Right lobe of liver (tissue), 6 donors: ENCODE measurements around the gene FCAR. TPM values are rescaled to one million over a fixed set of nuclear protein-coding genes. Genes with fewer than 3 reads are reported as not detected.
"Not testable (repeated sequence)": the region's sequence is repeated elsewhere in the genome, so short reads cannot be mapped to it uniquely, and the experiment has no call there.

Experiments
- ATAC-seq, 4 donors: fragments of 200-7000 bp; cut with Tn5 transposase; one replicate each; pipeline ENCODE4 v1.9.1; 2020; ENCODE audit warnings: mild to moderate bottlenecking in 4 of 4, moderate library complexity in 4 of 4
- DNase-seq, 3 donors: peaks; one replicate each; pipeline ENCODE4 v3.0.0-alpha.2; 2020
- H3K27ac ChIP-seq, 3 donors: fragments of 200-600 bp; one replicate each; pipeline ENCODE4 v1.8.0; 2022
- H3K27me3 ChIP-seq, 2 donors: fragments of 200-600 bp; one replicate each; pipeline ENCODE4 v1.8.0; 2022
- H3K36me3 ChIP-seq, 4 donors: fragments of 200-600 bp; sonication (generic) in 1 of 4; one replicate each; pipeline versions ENCODE4 v1.5.1 to v1.8.0; 2017 to 2022; ENCODE audit warnings: control low read depth in 1 of 4
- H3K4me1 ChIP-seq, 4 donors: fragments of 200-600 bp; sonication (generic) in 1 of 4; one replicate each; pipeline versions ENCODE4 v1.5.1 to v1.8.0; 2017 to 2022; ENCODE audit warnings: control low read depth in 1 of 4
- H3K4me3 ChIP-seq, 3 donors: fragments of 200-600 bp; one replicate each; pipeline ENCODE4 v1.8.0; 2022
- H3K9me3 ChIP-seq, 4 donors: fragments of 200-600 bp; sonication (generic) in 1 of 4; one replicate each; pipeline versions ENCODE4 v1.5.1 to v1.8.0; 2017 to 2022; ENCODE audit warnings: control low read depth in 1 of 4
- CTCF ChIP-seq, 4 donors: fragments of 200-600 bp in 3 of 4; fragments of 450-650 bp in 1 of 4; IDR thresholded peaks; one replicate each; pipeline versions ENCODE4 v1.5.1 to v1.8.0; 2016 to 2022; ENCODE audit warnings: antibody characterized with exemption in 4 of 4, mild to moderate bottlenecking in 2 of 4
- POLR2A ChIP-seq: fragments of 450-650 bp; IDR thresholded peaks from one replicate; pipeline ENCODE4 v1.6.1; 2017; ENCODE audit warnings: antibody characterized with exemption, mild to moderate bottlenecking
- WGBS: methylation state at CpG from one replicate; pipeline ENCODE4 v1.1.6; 2018; ENCODE audit warnings: low coverage, low lambda C conversion rate; ENCODE audit not compliant: insufficient coverage; ENCODE audit errors: missing lambda C conversion rate; 5-methylcytosine and 5-hydroxymethylcytosine counted together
- intact Hi-C, 2 donors: fragments of 100-400 bp; cut with DNase I; formaldehyde crosslinking; loops; one replicate each; pipeline versions ENCODE4 v1.11.2 to v1.14.1; 2022
- total RNA-seq, 6 experiments: library from RNA; depleted of rRNA in 2 of 6; stranded (reverse); fragments of >200 nt in 2 of 6; fragmentation: NEBNext Ultra II Directional in 3 of 6; extraction: Animal tissue kit (Norgen Biotek cat#: 25700) in 3 of 6; gene quantifications; one replicate each; pipeline versions ENCODE4 v1.1.0 to v1.2.4, GENCODE V29; 2016 to 2023
- donor health status: DM: no; HTN: yes; CAD: no.
- donor health status: DM: no; HTN: no; CAD: no.
- donor health status: DM: no; HTN: no; CAD: no.
- donor health status: DM: no; HTN: yes; CAD: no.
- donor health status: DM: no; HTN: yes; CAD: no.

FCAR gene
- total RNA-seq, 6 experiments from 2014 or later, result 0.22 to 0.73 (median 0.61) TPM; not detected in 1

GRCh38 chr19:54906819-54907218, 32.8 kb downstream of the FCAR start:
- no peaks in the 10 kb centered on the region for H3K36me3 ChIP-seq
- no peak for ATAC-seq
- H3K27ac ChIP-seq, result no peak overlapping the region
- H3K9me3 ChIP-seq, result no peaks in the 10 kb centered on the region
- TF ChIP-seq POLR2A (no peak), CTCF (IDR thresholded peaks at IDR 0.05) (no peak)
- no peak overlapping the region for H3K4me3 ChIP-seq
- no peaks in the 10 kb centered on the region for H3K4me1 ChIP-seq
- peak in 1 of 3 donors; percentile 4 for DNase-seq
- WGBS, result 60% methylated on average over 6 of the region's 7 CpGs
- H3K27me3 ChIP-seq, result no peaks in the 10 kb centered on the region
- intact Hi-C loops, result no loop called here

GRCh38 chr19:54907899-54908298, 33.9 kb downstream of the FCAR start:
- intact Hi-C loops, H3K9me3 ChIP-seq, H3K4me3 ChIP-seq, H3K27me3 ChIP-seq, DNase-seq, H3K27ac ChIP-seq, H3K4me1 ChIP-seq, H3K36me3 ChIP-seq, ATAC-seq: not testable (repeated sequence)
- 40% methylated on average over 1 of the region's 5 CpGs for WGBS

- Histone ChIP-seq H3K36me3 (no peaks in the 10 kb centered on the region), H3K27me3 (no peaks in the 10 kb centered on the region), H3K4me1 (no peaks in the 10 kb centered on the region), H3K4me3 (no peak overlapping the region), H3K27ac (no peak overlapping the region), H3K9me3 (no peaks in the 10 kb centered on the region)
- intact Hi-C loops, result no loop called here
- TF ChIP-seq POLR2A (no peak), CTCF (IDR thresholded peaks at IDR 0.05) (no peak)
- DNase-seq (peak in 1 of 3 donors; percentile 30), ATAC-seq (peak; percentile 17 to 59 (median 37))
- 29% methylated on average over 8 of the region's 11 CpGs for WGBS
These were observed 42.8 kb downstream of the FCAR start for GRCh38 chr19:54916822-54917221.

GRCh38 chr19:54918499-54918898, 44.5 kb downstream of the FCAR start:
- no peaks in the 10 kb centered on the region for H3K27me3 ChIP-seq
- 67% methylated on average over 8 of the region's 9 CpGs for WGBS
- H3K36me3 ChIP-seq, result no peaks in the 10 kb centered on the region
- intact Hi-C loops, result no loop called here
- TF ChIP-seq CTCF (IDR thresholded peaks at IDR 0.05), result no peak
- TF ChIP-seq POLR2A, result no peak
- ATAC-seq (no peak), DNase-seq (no peak)
- H3K9me3 ChIP-seq, result no peaks in the 10 kb centered on the region
- no peak overlapping the region for H3K27ac ChIP-seq
- no peaks in the 10 kb centered on the region for H3K4me1 ChIP-seq
- no peak overlapping the region for H3K4me3 ChIP-seq

GRCh38 chr19:54919646-54920563, 45.9 kb downstream of the FCAR start:
- intact Hi-C loops, H3K27me3 ChIP-seq, ATAC-seq, H3K36me3 ChIP-seq, H3K27ac ChIP-seq, H3K4me3 ChIP-seq, H3K4me1 ChIP-seq, H3K9me3 ChIP-seq: not testable (repeated sequence)
- peak; percentile 14 to 32 (median 24) for TF ChIP-seq CTCF (IDR thresholded peaks at IDR 0.05)
- WGBS, result 38% methylated on average over 11 of the region's 24 CpGs
- DNase-seq, result peak in 1 of 3 donors; percentile 22
